HG03103 (cell line): ENCODE measurements around the gene DYNC1LI2.
"Not testable (repeated sequence)": the region's sequence is repeated elsewhere in the genome, so short reads cannot be mapped to it uniquely, and the experiment has no call there.

ENCODE experiments used
- ATAC-seq: cut with Tn5 transposase; IDR thresholded peaks from one replicate; pipeline ENCODE4 v1.9.1; 2021; ENCODE audit warnings: low read depth; ENCODE audit not compliant: unreplicated experiment

The DYNC1LI2 gene

GRCh38 chr16:66751303-66751991 lies at the start of gene DYNC1LI2:
Gene DYNC1LI2 (minus strand): TSS chr16:66751609. CDS start chr16:66751591, 18 bp downstream.
- peak; percentile 83 for ATAC-seq

GRCh38 chr16:66800856-66801255 lies 49.4 kb upstream of the DYNC1LI2 start:
- ATAC-seq: no peak

- ATAC-seq: no peak
These were observed 46.8 kb upstream of the DYNC1LI2 start for GRCh38 chr16:66798161-66798560.

DNA sequence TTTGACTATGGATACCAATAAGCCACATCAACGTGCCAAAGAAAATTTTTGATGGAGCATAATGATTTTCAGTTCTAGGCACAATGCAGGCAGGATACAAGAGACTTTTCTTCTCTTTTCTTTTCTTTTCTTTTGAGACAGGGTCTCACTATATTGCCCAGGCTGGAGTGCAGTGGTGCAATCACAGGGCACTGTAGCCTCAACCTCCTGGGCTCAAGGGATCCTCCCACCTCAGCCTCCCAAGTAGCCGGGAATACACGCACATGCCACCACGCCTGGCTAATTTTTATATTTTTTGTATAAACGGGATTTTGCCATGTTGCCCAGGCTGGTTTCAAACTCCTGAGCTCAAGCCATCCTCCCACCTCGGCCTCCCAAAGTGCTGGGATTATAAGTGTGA lies 42.6 kb upstream of the DYNC1LI2 start:
- ATAC-seq: not testable (repeated sequence)

DNA sequence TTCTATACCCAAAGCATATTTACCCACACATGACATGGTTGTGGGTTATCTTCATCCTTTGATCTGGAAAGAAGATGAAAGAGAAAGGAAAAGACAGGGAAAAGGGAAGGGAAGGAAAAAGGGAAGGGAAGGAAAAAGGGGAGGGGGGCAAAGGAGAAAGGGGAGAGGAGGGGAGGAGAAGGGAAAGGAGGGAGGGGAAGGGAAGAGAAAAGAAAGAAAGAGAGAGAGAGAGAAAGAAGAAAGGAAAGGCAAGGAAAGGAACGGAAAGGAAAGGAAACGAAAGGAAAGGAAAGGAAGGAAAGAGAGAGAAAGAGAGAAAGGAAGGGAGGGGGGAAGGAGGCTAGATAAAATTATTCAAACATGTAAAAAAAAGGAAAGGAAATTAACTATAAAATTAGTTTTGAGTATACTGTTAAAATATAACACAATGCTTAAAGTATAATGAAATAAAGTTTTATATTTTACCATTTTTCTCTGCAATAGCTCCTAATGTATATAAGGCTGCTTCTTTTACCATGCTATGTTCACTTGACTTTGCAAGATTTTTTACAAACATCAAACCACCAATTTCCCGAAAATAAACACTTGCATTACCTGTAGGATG lies 38.8 kb upstream of the DYNC1LI2 start:
- ATAC-seq: no peak

DNA sequence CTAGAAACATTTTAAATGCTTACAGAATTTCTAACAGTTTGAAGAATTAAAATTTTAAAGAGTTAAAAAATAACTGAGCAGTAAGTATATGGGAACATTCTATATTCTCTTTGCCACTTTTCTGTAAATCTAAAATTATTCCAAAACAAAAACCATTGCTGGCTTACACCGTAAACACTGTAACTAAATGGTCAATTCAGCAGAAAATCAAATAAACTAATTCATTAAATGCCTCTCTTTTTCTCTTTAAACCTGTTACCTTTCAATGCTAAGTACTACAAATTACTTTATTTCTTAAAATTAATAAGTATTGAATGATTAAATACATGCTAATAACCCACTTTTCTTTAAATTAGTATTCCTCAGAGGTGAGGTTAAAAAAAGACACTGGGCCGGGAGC lies 36.0 kb upstream of the DYNC1LI2 start:
- no peak for ATAC-seq

- ATAC-seq: no peak
These were observed 35.1 kb upstream of the DYNC1LI2 start for GRCh38 chr16:66786551-66786950.

- ATAC-seq: no peak
These were observed 25.0 kb upstream of the DYNC1LI2 start for GRCh38 chr16:66776457-66776856.

- no peak for ATAC-seq
These were observed 23.6 kb upstream of the DYNC1LI2 start for GRCh38 chr16:66774981-66775380.

DNA sequence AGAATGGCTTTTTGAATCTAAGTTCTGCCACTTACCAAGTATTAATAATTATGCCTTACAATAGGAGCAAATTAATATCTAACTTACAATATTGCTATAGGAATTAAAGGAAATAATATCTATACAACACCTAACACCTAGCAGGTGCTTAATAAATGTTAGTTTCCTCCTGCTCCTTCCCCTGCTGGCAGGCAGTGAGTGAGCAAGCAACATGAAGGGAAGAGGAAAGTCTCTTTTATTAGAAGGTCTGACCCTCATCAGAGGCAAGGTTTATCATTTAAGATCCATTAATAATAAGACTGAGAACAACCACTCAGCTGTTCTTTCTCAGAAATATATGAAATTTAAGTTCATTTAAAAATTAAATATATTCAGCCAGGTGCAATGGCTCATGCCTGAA lies 6.7 kb upstream of the DYNC1LI2 start:
- no peak for ATAC-seq

DNA sequence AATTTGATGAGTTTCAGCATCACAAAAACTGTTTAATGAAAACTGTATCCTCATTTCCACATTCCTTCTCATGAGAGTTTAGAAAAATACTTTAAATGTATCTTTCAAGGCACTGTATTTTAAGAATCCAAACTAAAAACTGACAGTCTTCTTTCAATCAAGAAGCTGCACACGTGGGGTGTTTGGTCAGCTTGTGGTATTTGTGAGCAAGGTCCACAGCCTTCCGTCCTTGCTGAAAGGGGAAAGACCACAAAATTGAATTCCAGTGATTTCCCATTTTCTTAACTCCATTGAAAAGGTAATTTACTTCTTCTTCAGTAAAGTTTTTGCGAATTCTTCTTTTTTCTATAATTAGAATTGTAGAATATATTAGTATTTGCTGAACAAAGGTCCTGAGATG lies 3.4 kb upstream of the DYNC1LI2 start:
- ATAC-seq: no peak

GRCh38 chr16:66754211-66754610 lies 2.8 kb upstream of the DYNC1LI2 start:
- no peak for ATAC-seq

GRCh38 chr16:66752958-66753357 lies 1.5 kb upstream of the DYNC1LI2 start:
- ATAC-seq: no peak

DNA sequence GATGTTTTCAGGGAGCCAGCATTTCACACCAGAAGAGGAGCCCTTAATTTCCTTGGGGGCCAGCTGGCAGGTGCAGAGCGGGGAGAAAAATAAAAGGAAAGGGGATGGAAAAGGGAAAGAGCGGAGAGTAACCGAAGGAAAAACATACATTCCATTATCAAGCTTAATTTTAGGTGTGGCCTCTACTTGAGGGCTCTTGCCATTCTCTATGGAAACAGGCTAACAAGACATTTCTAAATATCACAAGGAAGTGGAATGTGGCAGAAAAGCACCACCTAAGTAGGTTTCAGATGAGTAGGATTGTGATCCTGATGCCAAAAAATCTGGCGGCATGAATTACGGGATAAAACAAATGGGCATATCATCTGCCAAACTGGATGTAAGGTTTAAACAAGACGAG lies 970 bp upstream of the DYNC1LI2 start:
- ATAC-seq: no peak

DNA sequence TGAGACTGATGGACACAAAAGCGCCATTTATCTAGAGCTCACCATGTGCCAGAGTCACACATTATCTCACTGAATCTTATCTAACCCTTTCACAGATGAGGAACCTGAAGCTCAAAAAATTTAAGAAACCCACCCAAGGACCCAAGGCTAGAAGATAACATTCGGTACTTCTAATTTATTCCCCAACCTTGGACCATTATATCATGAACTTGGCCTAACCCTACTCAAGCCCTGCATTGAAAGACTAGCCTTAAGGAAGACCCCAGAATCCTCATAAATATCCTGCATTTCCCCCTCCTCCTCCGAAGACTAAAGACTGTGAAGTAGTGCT lies 548 bp upstream of the DYNC1LI2 start:
- no peak for ATAC-seq

DNA sequence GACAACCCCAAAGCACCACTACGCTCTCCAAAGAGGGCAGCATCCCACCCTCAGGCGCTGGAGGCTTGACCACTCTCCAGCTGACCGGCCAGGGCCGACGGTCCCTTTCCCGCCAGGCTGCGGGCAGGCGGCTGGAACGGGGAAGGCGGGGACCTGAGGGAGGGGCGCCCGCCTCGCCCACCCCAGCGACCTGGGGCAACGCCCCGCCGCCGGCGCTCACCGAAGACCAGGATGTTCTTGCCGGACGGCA lies 431 bp downstream of the DYNC1LI2 start:
- ATAC-seq: no peak

GRCh38 chr16:66750279-66751052 lies 943 bp downstream of the DYNC1LI2 start:
- ATAC-seq: no peak

- peak; percentile 41 for ATAC-seq
These were observed 4.7 kb downstream of the DYNC1LI2 start for GRCh38 chr16:66746682-66747081.

DNA sequence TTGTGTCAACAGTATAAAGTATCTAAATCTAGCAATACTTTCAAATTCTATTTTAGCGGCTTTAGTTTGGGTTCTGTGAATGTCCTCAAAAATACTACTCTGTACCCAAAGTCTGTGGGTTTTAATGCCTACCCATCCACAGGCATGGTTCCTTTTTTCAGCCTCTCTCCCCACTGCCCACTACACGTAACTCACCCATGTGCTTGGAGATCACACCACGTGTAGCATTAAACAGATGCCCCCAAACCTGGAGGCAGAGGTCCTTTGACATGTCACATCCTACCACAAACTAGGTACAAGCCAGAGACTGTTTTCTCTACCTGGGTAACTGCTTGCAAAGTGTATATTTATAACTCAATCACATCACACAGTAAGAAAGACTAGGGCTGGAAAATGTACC lies 5.4 kb downstream of the DYNC1LI2 start:
- no peak for ATAC-seq

DNA sequence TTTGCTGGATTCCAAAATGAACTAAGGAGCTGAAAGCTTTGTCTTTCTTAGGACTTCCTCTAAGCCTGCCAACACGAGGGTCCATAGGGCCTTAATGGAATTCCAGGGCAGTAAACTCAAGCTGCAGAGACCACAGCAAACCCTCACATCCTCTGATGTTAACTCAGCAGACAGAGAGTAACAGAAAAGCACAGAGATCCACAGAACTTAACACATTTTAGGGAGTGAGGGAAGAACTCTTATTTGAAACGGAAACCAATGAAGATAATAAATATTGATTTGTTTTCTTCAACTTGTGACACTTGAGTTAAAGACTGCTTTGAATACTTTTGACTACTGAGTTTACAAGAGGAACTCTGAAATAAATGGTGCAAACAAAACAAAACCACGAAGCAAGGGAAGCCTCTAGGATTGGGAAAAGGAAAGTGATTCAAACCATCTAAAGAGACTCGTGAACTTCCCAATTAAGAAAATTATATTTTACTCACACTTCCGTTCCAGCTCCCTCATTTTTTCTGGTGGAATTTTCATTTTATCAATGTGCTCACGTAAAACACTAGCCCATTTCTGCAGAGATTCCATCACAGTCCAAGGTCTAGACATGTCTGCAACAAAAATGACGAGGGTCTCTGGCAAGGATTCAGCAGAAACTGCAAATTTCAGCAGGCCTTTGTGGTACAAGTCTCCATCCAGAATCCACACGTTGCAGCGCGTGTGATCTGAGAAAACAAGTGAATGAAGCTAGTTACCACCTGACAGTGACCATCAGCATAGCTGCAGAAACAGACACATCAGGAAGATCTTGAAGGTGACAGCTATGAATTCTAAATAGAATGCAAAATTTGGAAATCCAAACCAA lies 9.2 kb downstream of the DYNC1LI2 start:
- ATAC-seq: no peak

DNA sequence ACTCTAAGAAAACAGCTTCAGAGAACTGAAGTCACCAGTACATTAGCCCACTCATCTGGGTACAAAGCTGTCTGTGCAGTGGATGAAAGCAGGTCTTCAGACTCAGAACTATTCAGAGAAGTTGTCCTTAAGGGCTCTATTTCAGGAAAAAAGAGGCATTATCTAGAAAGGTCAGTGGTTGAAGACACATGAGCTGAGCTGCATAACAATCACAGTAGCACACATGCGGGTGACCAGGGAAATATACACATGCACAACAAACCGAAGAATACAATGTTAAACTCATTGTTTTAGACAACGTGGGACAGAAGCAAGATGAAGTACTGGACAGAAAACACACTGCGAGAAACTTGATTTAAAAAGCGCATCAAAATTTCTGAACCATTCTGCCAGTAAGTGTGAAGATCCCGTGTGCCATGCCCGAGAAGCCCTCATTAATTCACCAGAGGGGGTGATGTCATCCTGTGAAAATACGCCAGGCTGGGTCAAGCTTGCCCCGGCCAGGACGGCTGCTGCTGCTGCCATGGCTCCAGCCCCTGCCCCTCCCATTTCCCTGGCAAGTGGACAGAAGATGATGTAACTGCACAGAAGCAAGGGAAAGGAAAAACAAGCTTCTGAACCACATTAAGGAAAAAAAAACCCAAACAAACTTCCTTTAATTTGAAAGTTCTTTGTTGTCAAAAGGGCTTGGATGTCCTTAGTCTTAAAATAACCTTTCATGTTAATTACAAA lies 10.1 kb downstream of the DYNC1LI2 start:
- ATAC-seq: no peak
